ENCODE results near the gene ZNF621.
A peak's percentile ranks its signal among the peaks of the same experiment; 100 is the strongest.
"Not testable (repeated sequence)": the region's sequence is repeated elsewhere in the genome, so short reads cannot be mapped to it uniquely, and the experiment has no call there.

ZNF621 gene

DNA sequence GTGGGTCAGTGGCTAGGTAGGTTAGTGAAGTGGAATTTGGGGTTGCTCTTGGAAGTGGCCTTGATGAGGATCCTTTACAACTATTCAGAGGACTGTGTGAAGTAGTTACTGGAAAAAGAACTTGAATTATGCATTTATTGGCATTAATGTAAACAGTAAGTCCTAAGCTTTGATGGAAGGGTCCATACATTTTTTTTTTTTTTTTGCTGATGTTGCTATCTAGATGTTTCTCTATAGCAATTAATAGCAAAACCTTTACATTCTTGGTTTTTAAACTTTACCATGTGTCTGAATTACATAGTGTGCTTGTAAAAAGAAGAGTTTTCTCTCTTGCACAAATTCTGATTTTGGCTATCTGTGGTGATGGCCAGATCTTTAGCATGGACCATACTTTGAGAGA is 9.5 kb downstream of the ZNF621 start:
- DNase-seq (ENCODE audit: low read depth in 2 of 3, low spot score in 1 of 3): no peak

DNA sequence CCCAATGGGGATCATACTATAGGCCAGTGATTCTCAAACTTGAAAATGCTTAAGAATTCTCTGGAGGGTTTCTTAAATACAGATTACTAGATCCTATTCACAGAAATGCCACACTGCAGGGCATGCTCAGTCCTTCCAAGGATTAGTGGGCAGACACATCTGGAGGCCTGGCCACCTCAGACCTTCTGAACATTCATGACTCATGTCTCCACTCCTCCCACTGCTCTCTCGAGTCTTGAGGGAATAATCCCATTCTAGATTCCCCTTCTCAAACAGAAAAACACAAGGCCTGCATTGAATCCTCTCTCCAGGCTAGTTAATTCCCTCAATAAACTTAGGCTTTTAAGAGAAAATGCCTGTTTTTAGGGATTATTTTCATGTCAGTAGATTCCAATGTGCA is 22.1 kb downstream of the ZNF621 start:
- DNase-seq (ENCODE audit: low read depth in 2 of 3, low spot score in 1 of 3): no peak

DNA sequence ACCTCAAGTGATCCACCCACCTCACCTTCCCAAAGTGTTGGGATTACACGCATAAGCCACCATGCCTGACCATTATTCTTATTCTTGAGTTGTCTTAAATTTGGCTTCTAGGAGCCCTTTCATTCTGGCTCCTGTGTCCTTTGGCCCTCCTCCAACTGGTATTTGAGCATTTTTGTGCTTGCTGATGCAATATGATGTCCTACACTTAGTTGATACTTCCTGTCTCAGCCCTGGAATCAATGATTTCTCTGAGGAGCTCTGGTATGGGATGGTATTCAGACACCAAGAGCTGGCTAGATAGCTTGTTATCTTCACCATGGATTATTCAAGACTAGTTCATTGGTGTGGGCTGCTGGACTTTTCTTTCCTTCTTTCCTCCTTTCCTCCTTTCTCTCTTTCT is 25.4 kb downstream of the ZNF621 start:
- no peak for DNase-seq (ENCODE audit: low read depth in 2 of 3, low spot score in 1 of 3)

DNA sequence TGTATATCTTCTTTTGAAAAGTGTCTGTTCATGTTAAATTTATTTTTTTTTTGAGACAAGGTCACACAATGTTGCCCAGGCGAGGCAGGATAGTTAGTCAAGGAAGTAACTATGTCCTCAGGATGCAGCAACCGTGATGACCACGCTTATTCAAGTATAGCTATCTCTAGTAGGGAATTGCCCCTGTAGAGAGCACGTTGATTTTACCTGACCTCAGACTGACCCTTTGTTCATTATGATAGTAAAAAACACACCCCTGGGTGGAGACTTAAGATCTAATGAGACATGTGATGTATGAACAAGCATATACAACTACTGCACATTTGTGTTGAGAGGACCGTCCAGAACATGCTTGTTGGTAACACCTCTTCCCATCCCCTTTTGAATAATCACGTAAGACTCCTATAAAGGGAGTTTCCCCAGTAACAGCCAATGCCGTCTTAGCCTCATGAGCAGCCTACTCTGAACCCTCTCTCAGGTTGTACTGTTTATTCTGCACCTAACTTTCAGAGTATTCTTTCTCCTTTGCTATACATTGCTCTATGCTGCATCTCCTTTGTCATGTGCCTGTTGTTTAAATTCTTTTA is 32.9 kb downstream of the ZNF621 start:
- no peak for DNase-seq (ENCODE audit: low read depth in 2 of 3, low spot score in 1 of 3)

DNA sequence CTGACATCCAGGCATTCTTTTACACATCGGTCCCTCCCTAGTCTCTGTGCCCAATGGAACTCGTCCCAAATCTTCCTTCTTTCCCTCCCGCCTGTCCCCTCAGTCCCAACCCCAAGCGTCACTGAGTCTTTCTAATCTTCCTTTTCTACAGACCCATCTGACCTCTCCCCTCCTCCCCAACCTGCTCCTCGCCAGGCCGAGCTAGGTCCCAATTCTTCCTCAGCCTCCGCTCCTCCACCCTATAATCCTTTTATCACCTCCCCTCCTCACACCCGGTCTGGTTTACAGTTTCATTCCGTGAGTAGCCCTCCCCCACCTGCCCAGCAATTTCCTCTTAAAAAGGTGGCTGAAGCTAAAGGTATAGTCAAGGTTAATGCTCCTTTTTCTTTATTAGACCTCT is 37.7 kb downstream of the ZNF621 start:
- DNase-seq (ENCODE audit: low read depth in 2 of 3, low spot score in 1 of 3): not testable (repeated sequence)

DNA sequence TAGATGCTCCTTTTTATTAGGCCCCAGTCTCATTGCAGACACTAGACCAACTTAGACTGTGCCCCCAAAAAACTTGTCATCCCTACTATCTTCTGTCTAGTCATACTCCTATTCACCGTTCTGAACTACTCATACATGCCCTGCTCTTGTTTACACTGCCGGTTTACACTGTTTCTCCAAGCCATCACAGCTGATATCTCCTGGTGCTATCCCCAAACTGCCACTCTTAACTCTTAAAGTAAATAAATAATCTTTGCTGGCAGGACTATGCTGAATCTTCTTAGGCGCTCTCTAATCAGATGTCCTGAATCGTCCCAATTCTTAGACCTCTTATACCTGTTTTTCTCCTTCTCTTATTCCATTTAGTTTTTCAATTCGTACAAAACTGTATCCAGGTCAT is 40.9 kb downstream of the ZNF621 start:
- not testable (repeated sequence) for DNase-seq (ENCODE audit: low read depth in 2 of 3, low spot score in 1 of 3)

DNA sequence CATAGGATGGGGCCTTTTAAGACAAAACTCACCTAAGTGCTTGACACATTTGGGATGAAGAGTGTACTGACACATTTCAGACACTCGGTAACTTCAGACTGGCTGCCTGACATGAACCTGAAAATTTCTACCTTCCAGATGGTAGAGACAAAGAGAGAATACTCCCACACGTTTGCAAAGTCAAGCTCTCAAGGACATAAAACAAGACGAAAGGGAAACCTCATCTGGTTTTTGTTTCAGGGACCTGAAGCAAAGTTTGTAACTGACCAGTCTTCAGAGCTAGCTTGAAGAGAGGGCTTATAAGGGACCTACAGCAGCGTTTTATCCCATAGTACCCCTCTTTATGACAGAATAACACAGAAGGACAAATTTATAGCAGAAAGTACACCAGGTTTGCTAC is 41.9 kb downstream of the ZNF621 start:
- DNase-seq (ENCODE audit: low read depth in 2 of 3, low spot score in 1 of 3): no peak

DNA sequence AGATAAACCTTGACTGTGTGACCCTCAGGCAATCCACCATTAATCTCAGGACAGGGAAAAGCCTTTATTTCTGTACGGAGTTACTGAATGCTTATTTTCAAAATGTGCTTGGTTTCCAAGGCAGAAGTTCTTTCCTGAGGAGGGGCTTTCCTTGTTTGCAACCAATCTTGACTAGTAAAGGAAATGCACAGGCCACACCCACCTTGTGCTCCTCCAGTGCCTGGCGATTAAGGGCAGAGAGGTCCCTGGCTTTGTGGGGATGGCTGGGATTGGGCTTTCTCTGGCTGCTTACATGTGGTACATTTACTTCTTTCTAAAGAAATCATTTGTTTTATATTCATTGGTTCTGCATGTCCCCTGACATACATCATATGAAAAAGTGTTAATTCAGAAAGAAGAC is 47.8 kb downstream of the ZNF621 start:
- no peak for DNase-seq (ENCODE audit: low read depth in 2 of 3, low spot score in 1 of 3)

DNA sequence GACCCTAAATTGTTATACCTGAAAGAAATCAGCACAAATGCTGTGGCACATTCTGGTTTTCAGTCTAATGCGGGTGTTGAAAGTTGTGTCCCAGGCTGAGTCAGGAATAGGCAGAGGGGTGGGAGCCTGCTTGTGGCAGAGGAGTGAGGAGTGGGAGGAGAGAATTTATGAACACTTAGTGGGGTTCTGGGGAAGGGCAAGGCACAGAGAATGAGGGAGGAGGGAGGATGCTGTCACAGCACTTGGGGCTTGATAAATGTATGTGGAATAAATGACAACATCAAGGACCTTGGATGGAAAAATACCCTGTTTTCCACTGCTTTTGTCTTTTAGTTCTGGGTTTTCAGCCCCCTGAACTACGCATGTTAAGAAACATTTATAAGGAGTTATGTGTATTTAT is 49.3 kb downstream of the ZNF621 start:
- no peak for DNase-seq (ENCODE audit: low read depth in 2 of 3, low spot score in 1 of 3)

DNA sequence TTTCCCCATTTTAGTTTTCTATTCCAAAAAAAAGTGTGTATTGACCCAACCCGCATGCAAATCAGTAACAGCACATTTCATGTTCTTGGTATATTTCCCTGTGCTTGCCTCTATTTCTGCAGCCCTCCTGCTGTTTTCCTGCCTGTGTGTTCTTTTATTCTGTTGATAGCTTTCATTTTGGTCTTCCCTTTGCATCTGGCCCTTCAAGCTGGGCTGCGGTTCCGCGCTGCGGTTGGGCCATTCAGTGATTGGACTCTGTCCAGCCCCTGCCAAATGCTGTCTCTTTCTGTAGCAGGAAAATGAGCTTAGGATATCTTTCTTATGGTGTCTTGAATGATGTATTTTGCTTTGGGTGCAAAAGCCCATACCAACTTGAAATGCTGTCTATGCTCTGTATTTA is 49.9 kb downstream of the ZNF621 start:
- no peak for DNase-seq (ENCODE audit: low read depth in 2 of 3, low spot score in 1 of 3)

DNA sequence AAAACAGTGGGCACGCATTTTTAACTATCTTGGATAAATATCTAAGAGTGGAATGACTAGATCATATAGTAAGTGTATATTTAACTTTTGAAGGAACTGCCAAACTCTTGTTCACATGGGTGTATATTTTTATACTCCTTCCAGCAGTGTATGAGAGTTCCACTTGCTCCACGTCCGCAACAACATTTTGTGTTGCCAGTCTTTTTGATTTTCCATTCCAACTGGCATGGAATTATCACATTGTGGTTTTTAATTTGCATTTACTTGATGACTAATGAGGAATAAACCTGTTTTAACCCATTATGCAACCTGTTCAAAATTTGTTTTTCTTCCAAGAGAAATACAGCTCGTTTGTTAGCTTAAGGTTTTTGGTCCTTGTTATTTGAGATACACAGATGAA is 51.6 kb downstream of the ZNF621 start:
- no peak for DNase-seq (ENCODE audit: low read depth in 2 of 3, low spot score in 1 of 3)

DNA sequence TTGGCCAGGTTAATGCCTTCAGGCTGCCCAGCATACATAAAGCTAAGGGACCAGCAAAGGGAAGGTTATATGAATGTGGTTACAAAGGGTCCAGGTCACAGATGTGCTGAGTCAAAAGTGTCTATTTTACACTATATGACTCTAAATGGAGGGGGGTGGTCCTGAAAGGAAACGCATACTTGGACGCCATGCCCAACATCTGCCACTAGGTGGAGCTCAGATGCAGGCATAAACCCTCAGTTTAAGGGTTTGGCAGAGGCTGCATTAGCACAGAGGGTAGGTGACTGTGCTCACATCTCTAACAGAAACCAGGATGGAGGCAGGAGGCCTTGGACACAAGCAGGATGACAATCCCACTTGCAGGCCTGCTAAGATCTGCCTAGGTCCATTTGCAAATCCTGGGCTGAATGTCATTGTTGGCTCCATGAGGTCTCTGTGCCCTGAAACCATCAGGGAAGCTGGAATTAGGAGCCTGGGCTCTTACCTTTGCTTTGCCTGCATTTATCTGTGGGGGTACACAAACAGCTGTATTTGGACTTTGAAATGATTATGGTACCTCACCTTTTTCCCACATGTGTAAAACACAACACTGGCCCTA is 55.8 kb downstream of the ZNF621 start:
- DNase-seq (ENCODE audit: low read depth in 2 of 3, low spot score in 1 of 3): peak; percentile 39 to 66 (median 55)

DNA sequence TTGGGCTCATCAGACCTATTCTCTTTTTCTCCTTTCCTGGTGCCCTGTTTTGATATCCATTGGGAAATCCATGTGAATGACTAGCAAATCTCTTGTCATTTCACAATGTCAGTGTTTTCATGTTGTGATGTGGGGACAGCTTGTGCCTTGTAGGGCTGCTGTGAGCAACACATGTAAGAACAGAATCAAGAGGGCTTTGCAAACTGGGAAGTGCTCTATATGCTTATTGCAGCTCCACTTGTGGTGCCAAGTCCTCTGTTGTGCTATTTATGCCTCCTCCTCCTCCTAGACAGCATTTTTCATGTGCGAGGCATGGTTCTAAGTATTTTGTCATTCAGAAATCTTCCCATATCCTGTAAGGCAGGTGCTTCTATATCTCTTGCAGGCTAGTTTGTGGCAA is 56.4 kb downstream of the ZNF621 start:
- no peak for DNase-seq (ENCODE audit: low read depth in 2 of 3, low spot score in 1 of 3)

DNA sequence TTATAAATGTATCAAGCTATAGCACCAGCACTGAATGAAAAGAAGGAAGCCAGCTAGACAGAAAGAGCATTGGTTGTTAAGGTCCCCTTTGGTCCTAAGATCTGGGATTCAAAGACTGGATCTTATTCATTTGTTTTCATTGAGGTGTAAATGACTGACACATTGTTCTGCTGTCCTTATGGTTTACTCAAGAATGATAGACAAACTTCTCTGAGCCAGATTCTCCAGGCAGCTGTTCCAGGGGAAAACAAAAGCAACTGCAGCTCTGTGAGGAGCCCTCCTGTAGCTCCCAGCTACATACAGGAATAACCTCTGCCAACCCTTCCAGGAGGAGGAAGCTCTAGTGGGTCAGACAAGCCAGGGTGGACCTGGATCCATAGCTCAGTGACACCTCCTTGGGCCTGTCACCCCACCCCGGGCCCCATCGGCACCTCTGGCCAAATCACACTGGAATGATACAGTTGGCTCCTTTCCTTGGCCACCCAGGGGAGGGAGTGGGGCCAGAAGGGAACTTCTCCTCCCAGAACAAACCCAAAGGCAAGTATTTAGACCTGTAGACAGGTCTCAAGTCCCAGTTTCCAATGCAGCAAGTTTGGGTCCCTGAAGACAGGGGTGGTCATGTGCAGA is 57.8 kb downstream of the ZNF621 start:
- no peak for DNase-seq (ENCODE audit: low read depth in 2 of 3, low spot score in 1 of 3)

DNA sequence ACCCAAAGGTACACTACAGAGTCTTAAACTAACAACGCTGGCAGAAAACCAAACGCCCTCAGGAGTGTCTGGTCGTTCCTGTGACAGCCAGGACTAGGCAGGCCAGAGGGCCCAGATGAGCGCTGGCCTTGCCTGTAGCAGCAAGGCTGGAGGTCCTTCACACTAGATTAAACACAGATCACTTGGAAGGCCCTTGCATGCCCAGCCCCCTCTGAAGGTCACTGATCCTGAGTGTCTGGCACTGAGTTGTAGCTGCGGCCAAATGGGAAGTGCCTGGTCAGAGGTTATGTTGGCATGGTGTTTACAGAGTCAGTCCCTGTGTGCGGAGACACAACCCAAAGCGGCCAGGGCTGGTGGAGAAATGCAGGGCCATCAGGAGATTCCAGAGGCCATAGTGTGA is 58.9 kb downstream of the ZNF621 start:
- DNase-seq (ENCODE audit: low read depth in 2 of 3, low spot score in 1 of 3): no peak

DNA sequence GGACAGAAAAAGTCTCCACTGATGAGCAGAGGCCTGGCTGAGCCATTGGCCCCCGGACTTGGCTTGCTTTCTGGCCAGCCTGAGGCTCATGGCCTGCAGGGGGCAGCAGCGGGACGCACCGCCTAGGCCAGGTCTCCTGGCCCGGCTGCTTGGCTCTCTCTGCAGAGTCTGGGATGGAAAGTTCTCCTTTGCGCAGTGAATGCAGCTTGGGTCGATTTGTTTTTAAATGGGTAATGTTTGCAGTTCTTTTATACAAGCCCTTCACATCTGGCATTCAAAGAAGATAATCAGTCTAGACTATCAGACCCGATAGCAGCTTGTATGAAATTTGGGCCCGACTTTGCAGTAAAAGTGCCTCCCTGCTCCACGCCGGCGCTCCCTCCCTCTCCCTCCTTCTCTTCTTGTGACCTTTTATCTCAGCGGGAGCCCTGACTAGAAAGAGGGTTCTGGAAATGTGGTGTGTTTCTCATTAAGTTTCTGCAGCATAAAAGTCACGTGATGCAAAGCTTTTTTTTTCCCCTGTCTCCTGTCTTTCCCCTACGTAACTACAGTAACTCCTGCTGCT is 59.9 kb downstream of the ZNF621 start:
- peak; percentile 50 to 63 (median 62) for DNase-seq (ENCODE audit: low read depth in 2 of 3, low spot score in 1 of 3)

DNA sequence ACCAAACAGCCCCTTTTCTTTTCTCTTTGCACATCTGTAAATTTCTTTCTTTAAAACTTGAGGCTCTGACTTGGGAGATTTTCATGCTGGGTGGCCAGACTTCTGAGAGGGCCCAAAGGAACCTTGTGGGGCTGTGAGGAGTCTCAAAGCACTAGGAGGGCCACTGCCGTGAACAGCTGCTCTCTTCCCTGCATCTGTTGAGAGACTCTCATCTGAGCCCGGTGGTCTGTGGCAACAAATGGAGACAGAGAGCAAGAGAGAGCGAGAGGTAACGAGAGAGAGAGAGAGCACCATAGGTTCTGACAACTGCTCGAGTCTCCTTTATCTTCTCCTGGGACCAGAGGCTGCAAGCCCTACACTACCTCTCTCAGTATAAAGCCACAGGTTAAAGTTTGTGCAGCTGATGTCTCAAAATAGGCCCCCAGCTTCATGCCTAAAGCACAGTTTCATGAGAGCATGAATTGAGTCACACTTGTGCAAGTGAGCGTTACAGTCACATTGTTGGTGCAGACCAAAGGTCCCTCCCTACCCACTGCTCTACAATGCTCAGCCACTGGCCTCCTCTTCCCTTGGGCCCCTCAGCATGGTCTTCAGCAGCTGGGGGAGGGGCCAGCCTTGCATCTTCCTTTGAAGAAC is 60.7 kb downstream of the ZNF621 start:
- DNase-seq (ENCODE audit: low read depth in 2 of 3, low spot score in 1 of 3): no peak

DNA sequence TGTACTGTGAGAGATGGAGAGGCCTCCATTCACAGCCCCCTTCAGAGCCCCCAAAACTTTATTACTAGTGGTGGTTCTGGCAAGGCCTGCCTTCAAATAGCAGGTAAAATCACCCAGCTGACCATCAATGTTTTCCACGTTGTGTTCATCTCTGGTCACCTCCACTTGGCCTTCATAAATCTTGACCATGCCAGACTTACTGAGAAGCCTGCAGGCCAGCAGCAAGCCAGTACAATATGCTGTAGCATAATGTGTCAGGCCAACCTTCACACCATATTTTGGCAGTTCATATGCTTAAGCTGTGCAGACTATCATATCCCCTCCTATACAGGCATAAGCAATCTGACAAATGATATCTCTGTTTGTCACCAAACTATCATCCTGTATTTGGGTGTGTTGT is 62.1 kb downstream of the ZNF621 start:
- no peak for DNase-seq (ENCODE audit: low read depth in 2 of 3, low spot score in 1 of 3)

DNA sequence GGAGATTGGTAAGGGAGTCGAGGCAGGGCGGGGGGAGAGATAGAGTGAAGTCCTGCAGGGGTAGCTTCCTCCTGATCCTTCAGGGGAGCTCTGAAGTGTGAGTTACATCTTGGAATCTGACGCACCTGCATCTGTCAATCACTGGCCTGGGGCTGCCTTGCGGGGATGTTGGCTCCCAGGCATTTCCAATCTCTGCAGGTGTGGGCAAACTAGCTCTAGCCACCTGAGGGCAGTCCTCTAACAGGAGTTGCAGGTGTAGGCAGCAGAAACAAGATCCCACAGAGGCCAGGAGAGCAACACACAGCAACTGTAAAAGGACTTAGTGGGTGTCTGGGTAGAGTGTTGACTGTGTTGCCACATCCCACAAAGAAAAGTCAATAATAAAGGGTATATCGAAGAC is 63.6 kb downstream of the ZNF621 start:
- DNase-seq (ENCODE audit: low read depth in 2 of 3, low spot score in 1 of 3): no peak
